Measurements from ENCODE around the gene R3HDM1.
"Not testable (repeated sequence)": the region's sequence is repeated elsewhere in the genome, so short reads cannot be mapped to it uniquely, and the experiment has no call there.

Gene R3HDM1

DNA sequence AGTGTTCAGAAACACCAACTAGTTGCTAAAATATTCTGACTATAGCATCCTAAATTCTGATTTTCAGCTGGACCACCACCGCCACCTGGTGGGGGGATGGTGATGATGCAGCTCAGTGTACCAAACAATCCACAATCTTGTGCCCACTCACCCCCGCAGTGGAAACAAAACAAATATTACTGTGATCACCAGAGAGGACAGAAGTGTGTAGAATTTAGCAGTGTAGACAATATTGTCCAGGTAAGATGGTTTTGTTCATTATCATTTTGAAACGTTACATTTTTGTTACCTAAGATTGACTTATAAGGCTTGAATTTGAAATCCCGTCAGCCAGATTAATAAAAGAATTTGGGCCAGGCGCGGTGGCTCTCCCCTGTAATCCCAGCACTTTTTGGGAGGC lies 178.7 kb downstream of the R3HDM1 start:
- DNase-seq (ENCODE audit: low read depth in 3 of 3), result peak; percentile 40 to 64 (median 57)

- not testable (repeated sequence) for DNase-seq (ENCODE audit: low read depth in 3 of 3)
Observed at GRCh38 chr2:135715086-135715485, 183.8 kb downstream of the R3HDM1 start.

DNA sequence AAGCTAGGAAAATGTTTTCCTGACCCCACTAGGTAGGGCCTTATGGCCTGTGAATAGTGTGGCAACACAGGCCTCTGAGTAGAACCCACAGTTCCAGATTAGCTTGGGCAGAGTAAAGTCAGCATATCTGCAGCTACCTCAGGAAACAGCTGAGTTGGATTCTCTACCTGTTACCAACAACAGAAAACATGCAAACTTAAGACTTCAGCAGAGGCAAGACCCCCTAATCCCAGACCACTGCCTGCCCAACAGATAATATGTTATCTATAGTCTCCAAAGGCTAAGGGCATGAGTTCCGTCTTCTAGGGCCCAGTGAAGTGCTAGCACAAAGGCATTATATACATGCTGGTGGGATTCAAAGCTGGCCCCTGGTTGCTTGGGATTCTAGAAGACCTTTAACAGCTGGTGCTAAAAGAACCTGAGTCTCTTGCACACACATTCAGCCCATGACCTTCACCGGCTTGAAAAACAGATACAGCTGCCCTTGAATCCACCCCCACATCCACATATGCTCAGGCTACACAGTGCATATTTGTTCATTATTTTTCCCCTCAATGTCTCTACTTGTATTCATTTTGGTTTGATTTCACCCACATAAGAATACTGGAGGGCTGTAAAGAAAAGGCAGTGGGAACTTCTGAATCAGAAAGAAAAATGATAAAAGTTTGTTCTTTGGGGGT lies 196.9 kb downstream of the R3HDM1 start:
- no peak for DNase-seq (ENCODE audit: low read depth in 3 of 3)

- no peak for DNase-seq (ENCODE audit: low read depth in 3 of 3)
Observed at GRCh38 chr2:135732561-135732960, 201.3 kb downstream of the R3HDM1 start.

GRCh38 chr2:135733045-135733444 lies 201.8 kb downstream of the R3HDM1 start:
- DNase-seq (ENCODE audit: low read depth in 3 of 3), result no peak

- DNase-seq (ENCODE audit: low read depth in 3 of 3), result no peak
Observed at GRCh38 chr2:135736546-135736945, 205.3 kb downstream of the R3HDM1 start.

- no peak for DNase-seq (ENCODE audit: low read depth in 3 of 3)
Observed at GRCh38 chr2:135740206-135740605, 208.9 kb downstream of the R3HDM1 start.

GRCh38 chr2:135741043-135741394 lies 209.7 kb downstream of the R3HDM1 start:
- no peak for DNase-seq (ENCODE audit: low read depth in 3 of 3)

DNA sequence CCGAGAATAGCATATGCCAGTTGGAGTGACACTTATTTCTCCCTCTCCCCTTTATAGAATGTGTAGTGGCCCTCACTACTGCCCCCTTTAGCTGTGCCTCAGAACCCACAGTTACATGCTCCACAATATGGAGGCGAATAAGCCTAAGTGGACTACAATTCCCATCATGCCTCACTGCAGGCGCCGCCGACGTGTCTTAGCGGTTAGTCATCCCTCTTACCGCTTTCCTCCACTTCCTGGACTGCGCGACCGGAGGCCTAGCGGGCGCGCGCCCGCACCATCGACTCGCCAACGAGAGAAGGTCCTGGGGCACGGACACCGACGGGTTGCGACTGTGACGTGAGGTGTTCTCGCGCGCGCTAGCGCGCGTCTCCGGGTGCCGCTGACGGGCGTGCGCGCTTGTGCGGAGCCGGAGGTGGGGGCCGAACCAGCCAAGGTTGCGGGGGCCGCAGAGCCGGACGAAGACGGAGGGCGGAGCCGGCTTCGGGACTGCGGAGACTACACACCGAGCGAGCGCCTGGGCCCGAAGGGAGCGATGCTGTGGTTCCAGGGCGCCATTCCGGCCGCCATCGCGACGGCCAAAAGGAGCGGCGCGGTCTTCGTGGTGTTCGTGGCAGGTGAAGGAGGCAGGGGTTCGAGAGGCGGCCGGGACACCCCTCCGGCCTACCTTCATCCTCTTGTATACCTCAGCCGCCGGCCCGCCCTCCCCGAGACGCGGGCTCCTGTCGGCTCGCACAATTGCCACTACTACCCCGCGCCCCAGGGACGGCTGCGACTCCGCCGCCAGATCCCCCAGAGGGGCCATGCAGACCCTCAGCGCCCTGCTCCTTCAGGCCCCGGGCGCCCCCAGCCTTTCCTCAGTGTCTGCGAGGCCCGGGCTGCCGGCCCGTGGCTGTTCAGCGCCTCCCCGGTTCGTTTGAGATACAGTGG lies 210.4 kb downstream of the R3HDM1 start, which contains the start of gene UBXN4:
Gene UBXN4 (plus strand): TSS at position 461 of the 930 bp plus-strand sequence. CDS start 75 bp downstream, at position 536.
- DNase-seq (ENCODE audit: low read depth in 3 of 3), result peak; percentile 86 to 94 (median 91)

DNA sequence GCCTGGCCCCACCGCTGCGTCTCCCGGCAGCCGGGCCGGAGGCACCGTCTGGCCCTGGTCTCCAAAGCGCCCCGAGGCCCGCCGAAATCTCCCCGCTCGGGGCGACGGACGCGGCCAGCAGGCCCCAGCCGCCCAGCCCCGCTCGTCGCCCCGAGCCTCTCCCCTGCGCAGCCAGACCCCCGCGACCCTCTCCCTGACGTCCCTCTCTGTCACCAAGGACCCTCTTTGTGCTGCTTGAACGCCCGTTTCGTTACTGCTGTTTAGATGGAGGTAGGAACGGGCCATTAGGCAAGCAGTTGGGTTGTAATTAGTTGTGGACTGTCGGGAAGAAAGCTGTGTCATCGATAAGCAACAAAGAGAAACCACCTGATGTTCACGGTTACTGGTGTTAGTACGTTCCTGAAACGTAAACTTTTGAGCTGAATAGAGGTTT lies 211.1 kb downstream of the R3HDM1 start:
- peak in 1 of 3 experiments; percentile 8 for DNase-seq (ENCODE audit: low read depth in 3 of 3)

- no peak for DNase-seq (ENCODE audit: low read depth in 3 of 3)
Observed at GRCh38 chr2:135743860-135744259, 212.6 kb downstream of the R3HDM1 start.

DNA sequence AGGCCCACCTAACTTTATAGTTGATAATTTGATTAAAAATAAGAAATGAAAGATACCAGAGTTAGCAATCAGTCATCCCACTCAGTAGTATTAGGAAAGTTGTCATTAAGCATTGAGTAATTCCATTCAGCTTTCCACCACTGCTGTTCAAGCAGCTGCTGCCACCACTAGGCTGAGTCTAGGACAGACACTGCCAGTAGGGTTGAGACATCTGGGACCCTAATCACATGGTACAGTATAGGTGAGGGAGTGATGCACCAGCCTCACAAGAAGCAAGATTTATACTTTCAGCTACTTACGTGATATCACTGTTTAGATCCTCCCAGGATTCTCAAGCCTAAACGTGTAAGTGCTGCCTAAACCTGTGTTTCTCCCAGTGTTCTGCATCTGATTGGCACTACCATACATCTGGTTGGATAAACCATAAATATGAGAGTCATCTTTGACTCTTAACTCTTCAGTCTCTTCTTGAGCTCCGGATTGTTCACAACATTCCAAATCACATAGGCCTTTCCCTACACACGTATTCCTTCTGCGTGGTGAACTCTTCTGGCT lies 213.6 kb downstream of the R3HDM1 start:
- peak in 1 of 3 experiments; percentile 2 for DNase-seq (ENCODE audit: low read depth in 3 of 3)

GRCh38 chr2:135745545-135745944 lies 214.3 kb downstream of the R3HDM1 start:
- DNase-seq (ENCODE audit: low read depth in 3 of 3), result no peak

GRCh38 chr2:135755573-135755972 lies 224.3 kb downstream of the R3HDM1 start:
- no peak for DNase-seq (ENCODE audit: low read depth in 3 of 3)

GRCh38 chr2:135756692-135757091 lies 225.4 kb downstream of the R3HDM1 start:
- no peak for DNase-seq (ENCODE audit: low read depth in 3 of 3)

GRCh38 chr2:135762022-135762421 lies 230.7 kb downstream of the R3HDM1 start:
- DNase-seq (ENCODE audit: low read depth in 3 of 3), result no peak

GRCh38 chr2:135762530-135762929 lies 231.2 kb downstream of the R3HDM1 start:
- DNase-seq (ENCODE audit: low read depth in 3 of 3), result no peak

DNA sequence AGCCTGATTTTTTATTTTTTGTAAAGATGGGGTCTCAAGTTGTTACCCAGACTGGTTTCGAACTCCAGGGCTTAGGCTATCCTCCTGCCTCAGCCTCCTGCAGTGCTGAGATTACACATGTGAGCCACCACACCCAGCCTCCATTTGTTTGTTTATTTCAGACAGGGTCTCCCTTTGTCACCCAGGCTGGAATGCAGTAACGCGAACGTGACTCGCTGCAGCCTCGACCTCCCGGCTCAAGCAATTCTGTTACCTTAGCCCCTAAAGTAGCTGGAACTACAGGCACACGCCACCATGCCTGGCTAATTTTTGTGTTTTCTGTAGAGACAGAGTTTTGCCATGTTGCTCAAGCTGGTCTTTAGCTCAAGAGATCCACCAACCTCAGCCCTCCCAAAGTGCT lies 237.6 kb downstream of the R3HDM1 start:
- no peak for DNase-seq (ENCODE audit: low read depth in 3 of 3)

GRCh38 chr2:135773319-135773718 lies 242.0 kb downstream of the R3HDM1 start:
- no peak for DNase-seq (ENCODE audit: low read depth in 3 of 3)

DNA sequence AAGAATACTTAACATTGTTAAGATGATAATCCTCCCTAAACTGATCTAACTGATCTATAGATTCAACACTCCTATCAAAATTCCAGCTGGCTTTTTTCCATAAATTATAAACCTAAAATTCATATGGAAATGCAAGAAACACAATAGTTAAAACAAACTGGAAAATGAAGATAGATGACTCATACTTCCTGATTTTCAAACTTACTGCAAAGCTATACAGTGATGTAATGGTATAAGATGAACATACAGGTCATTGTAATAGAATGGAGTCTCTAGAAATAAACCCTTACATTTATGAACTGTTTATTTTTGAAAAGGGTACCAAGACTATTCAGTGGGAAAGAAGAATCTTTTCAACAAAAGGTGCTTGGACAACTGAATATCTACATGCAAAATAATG lies 242.6 kb downstream of the R3HDM1 start:
- no peak for DNase-seq (ENCODE audit: low read depth in 3 of 3)

All from stimulated activated CD4-positive, alpha-beta T cell treated with anti-CD3 and anti-CD28 coated beads, TNF-alpha, amount 100 ng/mL, for 4 hours (primary cell).